Heart left ventricle (tissue), 16 donors: Measurements from ENCODE around the gene UBR3. TPM values are rescaled to one million over a fixed set of nuclear protein-coding genes. Genes with fewer than 3 reads are reported as not detected.
"Not testable (repeated sequence)": the region's sequence is repeated elsewhere in the genome, so short reads cannot be mapped to it uniquely, and the experiment has no call there.

Experiments used
- ATAC-seq, 4 donors: fragments of 200-7000 bp; cut with Tn5 transposase; one replicate each; pipeline ENCODE4 v1.9.1; 2020 to 2022; ENCODE audit warnings: moderate library complexity in 4 of 4, mild to moderate bottlenecking in 3 of 4, moderate number of reproducible peaks in 1 of 4
- DNase-seq, 5 donors: peaks; one replicate each; pipeline ENCODE4 v3.0.0-alpha.2; 2020
- H3K27ac ChIP-seq, 12 donors: fragments of 200-600 bp; sonication (generic) in 4 of 12; one replicate each; pipeline versions ENCODE4 v1.5.0 to v1.8.0; 2016 to 2022; ENCODE audit warnings: mild to moderate bottlenecking in 2 of 12
- H3K27me3 ChIP-seq, 9 donors: fragments of 200-600 bp; sonication (generic) in 2 of 9; one replicate each; pipeline versions ENCODE4 v1.5.1 to v1.8.0; 2016 to 2022; ENCODE audit warnings: mild to moderate bottlenecking in 3 of 9
- H3K36me3 ChIP-seq, 9 donors: fragments of 200-600 bp; sonication (generic) in 2 of 9; one replicate each; pipeline versions ENCODE4 v1.5.0 to v1.8.0; 2018 to 2022; ENCODE audit warnings: mild to moderate bottlenecking in 2 of 9
- H3K4me1 ChIP-seq, 12 donors: fragments of 200-600 bp; sonication (generic) in 4 of 12; one replicate each; pipeline versions ENCODE4 v1.5.0 to v1.8.0; 2016 to 2022; ENCODE audit warnings: mild to moderate bottlenecking in 3 of 12
- H3K4me3 ChIP-seq, 12 donors: fragments of 200-600 bp; sonication (generic) in 4 of 12; one replicate each; pipeline versions ENCODE4 v1.5.0 to v1.8.0; 2017 to 2022; ENCODE audit warnings: mild to moderate bottlenecking in 9 of 12, moderate library complexity in 4 of 12
- H3K9me3 ChIP-seq, 12 donors: fragments of 200-600 bp; sonication (generic) in 4 of 12; one replicate each; pipeline versions ENCODE4 v1.5.0 to v1.8.0; 2016 to 2022; ENCODE audit warnings: mild to moderate bottlenecking in 1 of 12
- CTCF ChIP-seq, 12 donors: fragments of 200-600 bp; sonication (generic) in 4 of 12; IDR thresholded peaks; one replicate each; pipeline versions ENCODE4 v1.5.0 to v1.8.0; 2018 to 2022; ENCODE audit warnings: antibody characterized with exemption in 12 of 12, mild to moderate bottlenecking in 5 of 12
- POLR2A ChIP-seq, 2 donors: fragments of 450-650 bp; IDR thresholded peaks; one replicate each; pipeline ENCODE4 v1.6.1; 2017; ENCODE audit warnings: antibody characterized with exemption in 2 of 2, mild to moderate bottlenecking in 2 of 2, moderate library complexity in 2 of 2
- WGBS, 4 donors: extraction: QIAGEN DNeasy Blood & Tissue Kit in 2 of 4; methylation state at CpG; one replicate each; pipeline versions ENCODE4 v1.1.5 to v1.1.7; 2013 to 2018; 5-methylcytosine and 5-hydroxymethylcytosine counted together
- intact Hi-C, 10 donors: fragments of 100-400 bp; cut with DNase I; formaldehyde crosslinking; loops; one replicate each; pipeline versions ENCODE4 v1.11.1 to v1.14.2; 2022
- polyA plus RNA-seq, 2 donors: library from polyadenylated mRNA; stranded (reverse); fragments of 200-250 nt; gene quantifications; one replicate each; pipeline ENCODE4 v1.2.3, GENCODE V29; 2013
- total RNA-seq, 9 donors: library from RNA; depleted of rRNA in 2 of 9; stranded (reverse); fragments of >200 nt in 2 of 9; fragmentation: NEBNext Ultra II Directional in 3 of 9; extraction: Animal tissue kit (Norgen Biotek cat#: 25700) in 3 of 9; gene quantifications; one replicate each; pipeline versions ENCODE4 v1.1.0 to v1.2.4, GENCODE V29; 2016 to 2023
- donor health status: ischemic (EF 13 %, LVEDD 7.1; RV severe dilation, severe dysfunction).
- donor health status: healthy with polysubstance abuse.
- donor health status: DM: no; HTN: yes; CAD: no.
- donor health status: DM: no; HTN: no; CAD: no.
- donor health status: ischemic (EF 25% LVEDD 6.9; RV normal size, moderate dysfunction).
- donor health status: ischemic (EF 25% LVEDD 5.7; RV mildly dilated, moderate dysfunction).
- donor health status: healthy.
- donor health status: DM: yes; HTN: yes; CAD: no.
- donor health status: ischemic (EF 35%, LVEDD 5.7; RV mildly dilated, moderate dysfunction).
- donor health status: nonischemic (EF 11% LVEDD 7.7; RV severe dilation, severe dysfunction).
- donor health status: DM: yes; HTN: yes; CAD: no.
- donor health status: PGD.
- donor health status: ischemic (EF 29% LVEDD 5.4; RV normal size, mild dysfunction).
- donor health status: nonischemic (EF 23%, LVEDD 6.1; RV moderate dilation, normal function).

Gene UBR3
- total and polyA plus RNA-seq, 11 donors = 34.8 to 137 (median 106) TPM

GRCh38 chr2:169860149-169860548, 32.9 kb downstream of the UBR3 start:
- H3K4me1 ChIP-seq = peaks cover 0 to 25% (median 11%) of the 10 kb centered on the region in 12 donors
- H3K27me3 ChIP-seq = no peaks in the 10 kb centered on the region
- H3K4me3 ChIP-seq = no peak overlapping the region
- intact Hi-C loops = no loop called here
- no peak overlapping the region for H3K27ac ChIP-seq
- ATAC-seq (no peak), DNase-seq (no peak)
- WGBS, 4 donors = 83 to 89% (median 88%) methylated on average over 4 of the region's 4 CpGs
- TF ChIP-seq POLR2A (IDR thresholded peaks at IDR 0.05) = no peak
- peaks cover 0 to 4% (median 0%) of the 10 kb centered on the region in 9 donors for H3K36me3 ChIP-seq
- H3K9me3 ChIP-seq = no peaks in the 10 kb centered on the region

- Histone ChIP-seq H3K4me3 (no peak overlapping the region), H3K27ac (no peak overlapping the region), H3K36me3 (peaks cover 0 to 4% (median 0%) of the 10 kb centered on the region in 9 donors), H3K9me3 (no peaks in the 10 kb centered on the region), H3K4me1 (peaks cover 0 to 33% (median 13%) of the 10 kb centered on the region in 12 donors), H3K27me3 (no peaks in the 10 kb centered on the region)
- 79 to 88% (median 84%) methylated on average over 2 of the region's 2 CpGs for WGBS, 4 donors
- DNase-seq (no peak), ATAC-seq (no peak)
- intact Hi-C loops = no loop called here
- TF ChIP-seq CTCF (IDR thresholded peaks at IDR 0.05) (no peak), POLR2A (IDR thresholded peaks at IDR 0.05) (no peak)
Measured at GRCh38 chr2:169862816-169863215, 35.6 kb downstream of the UBR3 start.

- TF ChIP-seq CTCF (IDR thresholded peaks at IDR 0.05) (no peak), POLR2A (IDR thresholded peaks at IDR 0.05) (no peak)
- no peak overlapping the region for H3K4me3 ChIP-seq
- peaks cover 0 to 4% (median 0%) of the 10 kb centered on the region in 9 donors for H3K36me3 ChIP-seq
- no peaks in the 10 kb centered on the region for H3K9me3 ChIP-seq
- no peaks in the 10 kb centered on the region for H3K27me3 ChIP-seq
- no peak overlapping the region for H3K27ac ChIP-seq
- DNase-seq = no peak
- ATAC-seq = no peak
- intact Hi-C loops = loop anchor here in 1 of 10 donors (5.0 kb wide), 1 partner anchor 33 kb away; no protein-coding TSS in a partner anchor
- 50 to 57% (median 52%) methylated on average over 2 of the region's 2 CpGs for WGBS, 4 donors
- H3K4me1 ChIP-seq = peaks cover 0 to 41% (median 20%) of the 10 kb centered on the region in 12 donors
Measured at GRCh38 chr2:169865492-169865891, 38.2 kb downstream of the UBR3 start.

GRCh38 chr2:169866230-169866629, 39.0 kb downstream of the UBR3 start:
- not testable (repeated sequence) for DNase-seq, H3K27me3 ChIP-seq, H3K9me3 ChIP-seq, ATAC-seq, H3K27ac ChIP-seq, H3K36me3 ChIP-seq, H3K4me3 ChIP-seq
- intact Hi-C loops = loop anchor here in 1 of 10 donors (5.0 kb wide), 1 partner anchor 34 kb away; no protein-coding TSS in a partner anchor
- H3K4me1 ChIP-seq = peaks cover 0 to 41% (median 20%) of the 10 kb centered on the region in 12 donors
- 94 to 96% (median 95%) methylated on average over 6 of the region's 6 CpGs for WGBS, 4 donors

- no peak for ATAC-seq
- H3K4me1 ChIP-seq = peaks cover 0 to 38% (median 16%) of the 10 kb centered on the region in 12 donors
- no peak overlapping the region for H3K4me3 ChIP-seq
- intact Hi-C loops = loop anchor here in 1 of 10 donors (5.0 kb wide), 1 partner anchor 35 kb away; no protein-coding TSS in a partner anchor
- peaks cover 0 to 2% (median 0%) of the 10 kb centered on the region in 9 donors for H3K36me3 ChIP-seq
- DNase-seq = no peak
- TF ChIP-seq CTCF (IDR thresholded peaks at IDR 0.05) (no peak), POLR2A (IDR thresholded peaks at IDR 0.05) (no peak)
- no peak overlapping the region for H3K27ac ChIP-seq
- WGBS, 4 donors = 83 to 90% (median 88%) methylated on average over 3 of the region's 3 CpGs
- H3K27me3 ChIP-seq = no peaks in the 10 kb centered on the region
- no peaks in the 10 kb centered on the region for H3K9me3 ChIP-seq
Measured at GRCh38 chr2:169867579-169867978, 40.3 kb downstream of the UBR3 start.
